ENCODE measurements around the gene CMSS1. TPM values are rescaled to one million over a fixed set of nuclear protein-coding genes. Genes with fewer than 3 reads are reported as not detected.
A peak's percentile ranks its signal among the peaks of the same experiment; 100 is the strongest.

CMSS1 gene
- total RNA-seq, 4 donors from 2014 or later, result 1.3 to 9.9 (median 2.3) TPM

DNA sequence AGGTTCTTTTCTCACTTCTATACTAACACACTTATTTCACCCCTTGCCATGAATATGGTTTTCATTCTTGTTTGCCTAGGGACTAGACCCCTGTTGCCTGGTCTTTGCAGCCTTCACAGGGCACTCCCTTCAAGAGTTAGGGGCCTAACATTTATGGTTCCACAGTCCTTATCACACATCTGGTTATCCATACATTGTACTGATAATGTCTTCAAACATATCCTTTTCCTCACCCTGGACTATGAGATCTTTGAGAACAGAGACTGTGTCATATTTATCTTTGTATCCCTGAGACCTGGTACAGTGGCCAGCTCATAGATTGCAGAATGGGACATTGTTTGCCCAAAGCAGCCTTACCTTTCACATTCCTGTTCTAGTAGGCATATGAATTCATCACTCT lies 106.2 kb downstream of the CMSS1 start:
- no peak for DNase-seq
- no peak overlapping the region for H3K4me3 ChIP-seq
- H3K27ac ChIP-seq, result no peak overlapping the region
- no peaks in the 10 kb centered on the region for H3K36me3 ChIP-seq
- TF ChIP-seq, protein P1, sequence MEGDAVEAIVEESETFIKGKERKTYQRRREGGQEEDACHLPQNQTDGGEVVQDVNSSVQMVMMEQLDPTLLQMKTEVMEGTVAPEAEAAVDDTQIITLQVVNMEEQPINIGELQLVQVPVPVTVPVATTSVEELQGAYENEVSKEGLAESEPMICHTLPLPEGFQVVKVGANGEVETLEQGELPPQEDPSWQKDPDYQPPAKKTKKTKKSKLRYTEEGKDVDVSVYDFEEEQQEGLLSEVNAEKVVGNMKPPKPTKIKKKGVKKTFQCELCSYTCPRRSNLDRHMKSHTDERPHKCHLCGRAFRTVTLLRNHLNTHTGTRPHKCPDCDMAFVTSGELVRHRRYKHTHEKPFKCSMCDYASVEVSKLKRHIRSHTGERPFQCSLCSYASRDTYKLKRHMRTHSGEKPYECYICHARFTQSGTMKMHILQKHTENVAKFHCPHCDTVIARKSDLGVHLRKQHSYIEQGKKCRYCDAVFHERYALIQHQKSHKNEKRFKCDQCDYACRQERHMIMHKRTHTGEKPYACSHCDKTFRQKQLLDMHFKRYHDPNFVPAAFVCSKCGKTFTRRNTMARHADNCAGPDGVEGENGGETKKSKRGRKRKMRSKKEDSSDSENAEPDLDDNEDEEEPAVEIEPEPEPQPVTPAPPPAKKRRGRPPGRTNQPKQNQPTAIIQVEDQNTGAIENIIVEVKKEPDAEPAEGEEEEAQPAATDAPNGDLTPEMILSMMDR (IDR thresholded peaks at IDR 0.05), result no peak
- no peak for TF ChIP-seq POLR2A (IDR thresholded peaks at IDR 0.05)
- H3K27me3 ChIP-seq, result no peaks in the 10 kb centered on the region
- no peaks in the 10 kb centered on the region for H3K9me3 ChIP-seq
- peaks cover 0 to 18% (median 2%) of the 10 kb centered on the region in 4 donors for H3K4me1 ChIP-seq

DNA sequence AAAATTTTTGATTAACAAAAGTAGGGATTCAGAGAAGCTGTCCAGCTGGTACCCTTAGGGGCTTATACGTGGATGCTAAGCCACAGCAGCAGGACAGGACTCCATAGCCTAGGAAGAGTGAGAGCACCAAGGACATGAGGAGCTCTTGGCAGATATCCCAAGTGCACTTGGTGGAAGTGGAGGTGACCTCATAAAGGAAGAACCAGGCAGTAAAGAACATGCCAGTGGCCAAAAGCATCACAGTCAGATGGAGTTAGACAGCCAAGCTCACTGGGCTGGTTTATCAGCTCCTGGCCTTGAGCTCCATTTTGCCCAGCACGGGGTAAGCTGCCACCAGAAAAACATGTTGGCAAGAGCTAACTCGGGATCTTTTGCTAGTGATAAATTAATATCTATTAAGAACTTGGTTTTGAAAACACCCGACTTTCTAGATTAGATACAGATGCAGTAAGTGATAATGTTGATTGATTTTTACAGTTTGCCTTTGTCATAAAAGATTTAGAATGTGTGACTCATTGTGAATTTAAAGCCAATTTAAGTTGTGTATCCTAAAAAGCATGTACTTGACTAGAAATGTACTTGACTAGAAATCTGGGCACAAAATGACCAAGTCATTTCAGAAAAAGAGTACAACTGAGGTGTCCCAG lies 108.0 kb downstream of the CMSS1 start:
- TF ChIP-seq, protein P1 (IDR thresholded peaks at IDR 0.05), result no peak
- TF ChIP-seq POLR2A (IDR thresholded peaks at IDR 0.05), result no peak
- Histone ChIP-seq H3K27ac (peak overlapping the region in 1 of 4 donors; percentile 32), H3K27me3 (no peaks in the 10 kb centered on the region)

DNA sequence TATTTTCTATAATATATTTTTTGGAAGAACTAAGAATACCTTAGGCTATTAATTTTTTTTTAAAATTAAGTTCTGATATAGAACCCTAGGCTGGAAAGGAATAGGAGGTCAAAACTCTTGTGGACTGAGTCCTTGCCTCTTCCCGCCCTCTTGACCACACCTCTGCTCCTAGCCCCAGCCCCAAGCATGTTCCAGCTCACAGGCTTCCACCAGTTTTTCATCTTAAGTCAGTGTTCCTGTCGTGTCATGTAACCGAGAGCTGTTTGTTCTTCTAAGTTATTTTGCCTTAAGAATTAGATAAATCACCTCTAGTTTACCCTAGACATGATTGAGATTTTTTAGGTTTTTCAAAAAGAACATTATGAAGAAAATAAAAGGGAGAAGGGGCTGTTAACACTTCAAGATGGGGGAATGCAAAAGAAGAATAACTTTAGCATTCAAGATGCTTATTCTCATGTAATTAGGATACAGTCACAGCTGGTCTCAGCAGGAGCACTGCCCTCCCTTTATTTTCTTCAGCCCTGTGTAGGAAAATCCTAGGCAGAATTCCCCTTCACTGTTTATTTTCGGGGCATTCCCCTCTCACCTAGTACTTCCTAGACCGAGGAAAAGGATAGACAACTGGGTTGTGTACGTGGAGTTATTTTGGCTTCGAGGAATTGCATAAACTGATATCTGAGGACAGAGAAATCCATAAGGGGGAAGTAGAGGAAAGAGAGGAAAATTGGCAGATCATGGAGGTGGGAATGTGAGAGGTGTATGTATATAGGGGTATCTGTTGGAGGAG lies 110.2 kb downstream of the CMSS1 start:
- DNase-seq, result no peak
- H3K4me1 ChIP-seq, result peaks cover 0 to 9% (median 0%) of the 10 kb centered on the region in 4 donors
- TF ChIP-seq, protein P1 (IDR thresholded peaks at IDR 0.05), result no peak
- TF ChIP-seq POLR2A (IDR thresholded peaks at IDR 0.05), result no peak
- no peaks in the 10 kb centered on the region for H3K9me3 ChIP-seq
- H3K4me3 ChIP-seq, result no peak overlapping the region
- no peaks in the 10 kb centered on the region for H3K27me3 ChIP-seq
- H3K36me3 ChIP-seq, result no peaks in the 10 kb centered on the region
- peak overlapping the region in 2 of 4 donors; percentile 30 to 66 for H3K27ac ChIP-seq

More for the DNA sequence above, 108.0 kb downstream of the CMSS1 start:
- no peaks in the 10 kb centered on the region for H3K9me3 ChIP-seq
- no peak overlapping the region for H3K4me3 ChIP-seq
- no peak for DNase-seq
- H3K4me1 ChIP-seq, result peaks cover 0 to 16% (median 2%) of the 10 kb centered on the region in 4 donors
- H3K36me3 ChIP-seq, result no peaks in the 10 kb centered on the region

DNA sequence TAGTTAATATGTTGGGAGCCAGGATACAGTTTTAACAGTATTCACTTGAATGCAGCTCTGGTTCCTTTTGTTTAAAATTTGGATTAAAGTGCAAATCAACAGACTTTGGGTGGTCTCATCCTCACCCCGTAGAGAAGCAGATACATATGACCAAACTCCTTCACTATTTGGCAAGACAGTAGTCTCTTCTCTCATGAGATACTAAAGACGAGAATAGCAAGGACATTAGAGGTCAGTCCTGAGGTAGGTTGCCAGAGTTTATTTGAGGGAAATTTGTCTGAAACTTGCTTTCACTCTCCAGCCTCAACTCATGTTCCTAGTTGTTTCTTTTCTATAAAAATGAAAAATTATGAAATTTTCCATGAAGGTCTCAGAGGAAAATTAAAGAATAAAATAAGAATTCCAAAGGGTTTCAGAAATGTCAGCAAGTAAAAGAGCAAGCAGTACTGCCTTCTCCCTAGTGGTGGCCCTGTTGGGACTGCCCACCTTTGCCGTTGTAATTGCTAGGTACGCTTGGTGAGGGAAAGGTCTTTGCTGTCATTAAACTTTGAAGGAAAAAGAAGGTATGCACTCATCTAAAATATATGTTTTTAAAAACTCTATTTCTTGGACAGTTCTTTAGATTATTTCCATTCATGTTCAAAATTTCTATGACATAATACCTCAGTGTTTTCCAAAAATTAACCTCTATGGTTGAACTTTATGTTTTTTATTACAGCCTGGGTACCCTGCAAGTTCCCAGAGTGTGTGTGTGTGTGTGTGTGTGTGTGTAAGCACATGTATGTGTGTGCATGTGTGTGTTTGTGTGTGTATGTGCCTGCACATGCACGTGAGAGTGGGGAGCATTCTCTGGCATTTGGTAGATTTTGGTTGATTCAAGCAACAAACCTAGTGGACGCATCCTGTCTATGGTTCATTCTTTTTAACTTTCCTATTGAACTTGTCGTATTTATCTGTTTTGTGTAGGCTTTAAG lies 111.4 kb downstream of the CMSS1 start:
- H3K27ac ChIP-seq, result peak overlapping the region in 3 of 4 donors; percentile 7 to 66 (median 13)
- no peak for DNase-seq
- H3K9me3 ChIP-seq, result no peaks in the 10 kb centered on the region
- no peaks in the 10 kb centered on the region for H3K27me3 ChIP-seq
- TF ChIP-seq, protein P1 (IDR thresholded peaks at IDR 0.05), result no peak
- TF ChIP-seq POLR2A (IDR thresholded peaks at IDR 0.05), result no peak
- H3K4me1 ChIP-seq, result peaks cover 0 to 9% (median 0%) of the 10 kb centered on the region in 4 donors
- H3K36me3 ChIP-seq, result no peaks in the 10 kb centered on the region
- H3K4me3 ChIP-seq, result no peak overlapping the region

DNA sequence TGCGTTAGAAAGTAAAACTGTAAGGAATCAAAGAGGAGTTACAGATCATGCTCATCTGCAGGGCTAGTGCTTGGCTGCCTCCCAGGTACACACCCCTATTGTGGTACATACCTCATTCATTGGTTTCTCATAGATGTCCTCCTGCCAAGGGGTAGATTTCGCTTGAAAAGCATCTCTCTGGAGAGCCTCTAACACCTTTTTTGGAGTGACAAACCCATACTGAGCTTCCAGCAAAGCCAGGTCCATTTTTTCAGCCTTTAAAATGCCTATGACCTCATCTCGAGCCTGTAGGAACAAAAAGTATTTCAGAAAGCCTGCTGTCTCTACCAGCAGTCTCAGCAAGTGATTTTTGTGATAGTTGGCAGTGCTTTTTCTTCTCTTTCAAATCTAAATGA lies 112.1 kb downstream of the CMSS1 start:
- H3K27me3 ChIP-seq, result no peaks in the 10 kb centered on the region
- H3K4me3 ChIP-seq, result no peak overlapping the region
- TF ChIP-seq, protein P1 (IDR thresholded peaks at IDR 0.05), result no peak
- TF ChIP-seq POLR2A (IDR thresholded peaks at IDR 0.05), result no peak
- H3K4me1 ChIP-seq, result peaks cover 0 to 16% (median 0%) of the 10 kb centered on the region in 4 donors
- no peak for DNase-seq
- peak overlapping the region in 3 of 4 donors; percentile 7 to 66 (median 13) for H3K27ac ChIP-seq
- H3K36me3 ChIP-seq, result no peaks in the 10 kb centered on the region
- no peaks in the 10 kb centered on the region for H3K9me3 ChIP-seq

All from Peyer's patch (tissue), 4 donors.